Measurements from ENCODE around the gene ERCC6. TPM values are rescaled to one million over a fixed set of nuclear protein-coding genes. Genes with fewer than 3 reads are reported as not detected.

ERCC6 gene
- total and polyA plus RNA-seq, 2 donors (not counting 3 experiments of a cell fraction or from before 2014, with no cell fraction given), result 15.3 to 39.6 TPM

GRCh38 chr10:49587981-49588380 is 49.1 kb upstream of the ERCC6 start:
- H3K9me3 ChIP-seq (replicated peaks; ENCODE audit: control insufficient read depth, insufficient read depth, low read length), result no peaks in the 10 kb centered on the region
- no peak for FAIRE-seq
- H3K9me1 ChIP-seq (replicated peaks; ENCODE audit: control insufficient read depth, extremely low read depth, insufficient read depth, low read length), result no peaks in the 10 kb centered on the region
- H3K4me1 ChIP-seq (ENCODE audit: control insufficient read depth, extremely low read depth, insufficient read depth, low read length), result no peaks in the 10 kb centered on the region
- no peaks in the 10 kb centered on the region for H3K79me2 ChIP-seq (ENCODE audit: control insufficient read depth, insufficient read depth, low read length)
- TF ChIP-seq GATA2 (IDR thresholded peaks at IDR 0.05; ENCODE audit: insufficient read depth, insufficient read length, low read depth, low read length) (no peak), FOS (IDR thresholded peaks at IDR 0.05; ENCODE audit: borderline replicate concordance, insufficient read depth, low read length) (no peak), MYC (IDR thresholded peaks at IDR 0.05; ENCODE audit: low read depth, low read length) (no peak), CTCF (IDR thresholded peaks at IDR 0.05; ENCODE audit: extremely low read depth in 1 of 2, insufficient read depth in 1 of 2, low read depth in 1 of 2, low read length in 2 of 2) (no peak), JUN (IDR thresholded peaks at IDR 0.05; ENCODE audit: borderline replicate concordance, insufficient read depth, insufficient read length, low read depth) (no peak), POLR2A (IDR thresholded peaks at IDR 0.05; ENCODE audit: low read depth, low read length) (no peak), MAX (IDR thresholded peaks at IDR 0.05; ENCODE audit: insufficient read depth, insufficient read length) (no peak), POLR2AphosphoS5 (IDR thresholded peaks at IDR 0.05; ENCODE audit: insufficient read depth, low read depth, low read length) (no peak), EZH2 (IDR thresholded peaks at IDR 0.05; ENCODE audit: borderline replicate concordance, low read depth, low read length, severe bottlenecking) (no peak)
- no peak for DNase-seq (ENCODE audit: low read depth, low spot score)
- no peak overlapping the region for H2AFZ ChIP-seq (ENCODE audit: low read depth, low read length)
- intact Hi-C loops (cut with micrococcal nuclease) (no loop called here), dilution Hi-C loops (cut with MboI; ENCODE audit: extremely low pct_ligation_motif_present, low sequenced_read_pairs) (no loop called here)
- CTCF ChIA-PET, result no interaction called here
- no peak overlapping the region for H3K4me2 ChIP-seq (ENCODE audit: insufficient read depth, low read length)
- no TSS peak for BruUV-seq (replicated peaks)
- H3K9ac ChIP-seq (replicated peaks; ENCODE audit: extremely low read depth, insufficient read depth, low read length), result no peak overlapping the region
- POLR2A ChIA-PET, result no interaction called here
- H3K27me3 ChIP-seq (ENCODE audit: control insufficient read depth in 2 of 2, insufficient read depth in 2 of 2, low read length in 2 of 2), result no peaks in the 10 kb centered on the region
- no peaks in the 10 kb centered on the region for H4K20me1 ChIP-seq (replicated peaks; ENCODE audit: control insufficient read depth, extremely low read depth, insufficient read depth, low read length)
- H3K4me3 ChIP-seq (replicated peaks in 1 of 3; ENCODE audit: insufficient read depth in 1 of 3, low read depth in 1 of 3, low read length in 3 of 3), result no peak overlapping the region
- no peak overlapping the region for H3K27ac ChIP-seq (ENCODE audit: insufficient read depth, low read depth, low read length)
- no peaks in the 10 kb centered on the region for H3K36me3 ChIP-seq (ENCODE audit: control insufficient read depth in 2 of 2, extremely low read depth in 1 of 2, insufficient read depth in 2 of 2, low read length in 2 of 2)
